ENCODE data around the gene BABAM2.

DNA sequence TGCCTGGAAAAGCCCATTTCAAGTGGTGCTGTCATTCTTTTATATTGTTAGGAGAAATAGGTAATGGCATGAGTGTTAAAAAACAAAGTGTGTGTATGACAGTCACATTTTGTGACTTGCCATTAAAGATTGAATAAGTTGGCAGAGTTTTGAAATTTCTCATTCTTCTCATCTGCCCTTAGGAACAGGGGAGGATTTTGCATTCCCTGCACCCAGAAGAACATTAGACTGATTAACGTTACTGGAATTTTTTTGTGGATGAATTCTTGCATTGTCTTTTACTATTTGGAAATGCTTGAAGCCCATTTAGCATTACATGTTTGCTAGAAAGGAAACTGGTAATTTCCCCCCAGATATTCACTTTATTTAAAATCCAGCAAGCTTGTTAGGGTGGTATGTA, 162.2 kb downstream of the BABAM2 start:
- TF ChIP-seq ZNF549 (tag by site-specific recombination; IDR thresholded peaks at IDR 0.05), result no peak
- no peak for TF ChIP-seq ZNF133 (tag by site-specific recombination; IDR thresholded peaks at IDR 0.05)
- TF ChIP-seq CTCF (tag by site-specific recombination; IDR thresholded peaks at IDR 0.05), result no peak
- TF ChIP-seq, protein P1, sequence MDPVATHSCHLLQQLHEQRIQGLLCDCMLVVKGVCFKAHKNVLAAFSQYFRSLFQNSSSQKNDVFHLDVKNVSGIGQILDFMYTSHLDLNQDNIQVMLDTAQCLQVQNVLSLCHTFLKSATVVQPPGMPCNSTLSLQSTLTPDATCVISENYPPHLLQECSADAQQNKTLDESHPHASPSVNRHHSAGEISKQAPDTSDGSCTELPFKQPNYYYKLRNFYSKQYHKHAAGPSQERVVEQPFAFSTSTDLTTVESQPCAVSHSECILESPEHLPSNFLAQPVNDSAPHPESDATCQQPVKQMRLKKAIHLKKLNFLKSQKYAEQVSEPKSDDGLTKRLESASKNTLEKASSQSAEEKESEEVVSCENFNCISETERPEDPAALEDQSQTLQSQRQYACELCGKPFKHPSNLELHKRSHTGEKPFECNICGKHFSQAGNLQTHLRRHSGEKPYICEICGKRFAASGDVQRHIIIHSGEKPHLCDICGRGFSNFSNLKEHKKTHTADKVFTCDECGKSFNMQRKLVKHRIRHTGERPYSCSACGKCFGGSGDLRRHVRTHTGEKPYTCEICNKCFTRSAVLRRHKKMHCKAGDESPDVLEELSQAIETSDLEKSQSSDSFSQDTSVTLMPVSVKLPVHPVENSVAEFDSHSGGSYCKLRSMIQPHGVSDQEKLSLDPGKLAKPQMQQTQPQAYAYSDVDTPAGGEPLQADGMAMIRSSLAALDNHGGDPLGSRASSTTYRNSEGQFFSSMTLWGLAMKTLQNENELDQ (tag by site-specific recombination; IDR thresholded peaks at IDR 0.05; ENCODE audit: low read depth), result no peak
